HepG2 (cell line): ENCODE data around the gene CIROP. TPM values are rescaled to one million over a fixed set of nuclear protein-coding genes. Genes with fewer than 3 reads are reported as not detected.
A peak's percentile ranks its signal among the peaks of the same experiment; 100 is the strongest.

Experiments used
- CTCF ChIP-seq: sonication (generic); formaldehyde crosslinking; IDR thresholded peaks from 2 replicates; pipeline ENCODE4 v1.5.0; 2020; ENCODE audit warnings: mild to moderate bottlenecking, missing genetic modification reagents, moderate library complexity
- DPF2 ChIP-seq: sonication (generic); formaldehyde crosslinking; IDR thresholded peaks from 2 replicates; pipeline ENCODE4 v1.4.0; 2020; ENCODE audit warnings: mild to moderate bottlenecking, low read depth, missing genetic modification reagents, borderline replicate concordance
- EED ChIP-seq: sonication (generic); formaldehyde crosslinking; IDR thresholded peaks from 2 replicates; pipeline ENCODE4 v1.5.0; 2020; ENCODE audit warnings: mild to moderate bottlenecking, missing genetic modification reagents
- KLF9 ChIP-seq: IDR thresholded peaks from 2 replicates; pipeline ENCODE4 v1.6.1; 2016; ENCODE audit warnings: low read depth
- MIXL1 ChIP-seq: IDR thresholded peaks from 2 replicates; pipeline ENCODE4 v1.6.1; 2016
- NFIC ChIP-seq: IDR thresholded peaks from 2 replicates; pipeline ENCODE4 v1.6.1; 2012; ENCODE audit warnings: mild to moderate bottlenecking, low read length, inconsistent platforms
- PCBP1 ChIP-seq: fragments of 200-400 bp; formaldehyde crosslinking; IDR thresholded peaks from 2 replicates; pipeline ENCODE4 v1.6.1; 2017; ENCODE audit warnings: mild to moderate bottlenecking, low read depth, low read length, borderline replicate concordance
- PHF20 ChIP-seq: sonication (generic); formaldehyde crosslinking; IDR thresholded peaks from 2 replicates; pipeline ENCODE4 v1.5.0; 2020; ENCODE audit warnings: mild to moderate bottlenecking, missing genetic modification reagents
- RFXAP ChIP-seq: sonication (generic); formaldehyde crosslinking; IDR thresholded peaks from 2 replicates; pipeline ENCODE4 v1.4.0; 2020; ENCODE audit warnings: missing genetic modification reagents, borderline replicate concordance
- SIN3B ChIP-seq: fragments of 150-350 bp; IDR thresholded peaks from 2 replicates; pipeline ENCODE4 v1.6.1; 2014; ENCODE audit warnings: low read length
- SMAD3 ChIP-seq: sonication (generic); formaldehyde crosslinking; IDR thresholded peaks from 2 replicates; pipeline ENCODE4 v1.4.0; 2020; ENCODE audit warnings: missing genetic modification reagents
- SMAD9 ChIP-seq: sonication (generic); formaldehyde crosslinking; IDR thresholded peaks from 2 replicates; pipeline ENCODE4 v1.5.1; 2020; ENCODE audit warnings: mild to moderate bottlenecking, missing genetic modification reagents
- SP4 ChIP-seq: sonication (generic); formaldehyde crosslinking; IDR thresholded peaks from 2 replicates; pipeline ENCODE4 v1.8.1; 2023; ENCODE audit warnings: mild to moderate bottlenecking, missing genetic modification reagents
- ZNF235 ChIP-seq: sonication (generic); formaldehyde crosslinking; IDR thresholded peaks from 2 replicates; pipeline ENCODE4 v1.8.1; 2023; ENCODE audit warnings: mild to moderate bottlenecking, missing genetic modification reagents, borderline replicate concordance
- ZNF264 ChIP-seq: sonication (generic); formaldehyde crosslinking; IDR thresholded peaks from 2 replicates; pipeline ENCODE4 v1.4.0; 2020; ENCODE audit warnings: missing genetic modification reagents
- ZNF326 ChIP-seq: sonication (generic); formaldehyde crosslinking; IDR thresholded peaks from 2 replicates; pipeline ENCODE4 v1.4.0; 2020; ENCODE audit warnings: missing genetic modification reagents, borderline replicate concordance
- ZNF468 ChIP-seq: sonication (generic); formaldehyde crosslinking; IDR thresholded peaks from 2 replicates; pipeline ENCODE4 v1.8.0; 2022; ENCODE audit warnings: mild to moderate bottlenecking, moderate library complexity, missing genetic modification reagents
- ZNF800 ChIP-seq: sonication (generic); formaldehyde crosslinking; IDR thresholded peaks from 2 replicates; pipeline ENCODE4 v1.4.0; 2020; ENCODE audit warnings: missing genetic modification reagents
- polyA plus RNA-seq, 8 experiments: library from polyadenylated mRNA; depleted of rRNA in 3 of 8; stranded (reverse) in 7 of 8; unstranded in 1 of 8; fragments of >200 nt; fragmentation: Illumina TruSeq in 4 of 8; extraction: Trizol in 4 of 8; gene quantifications; 2 replicates each; pipeline versions ENCODE4 v1.2.1 to v1.2.3, GENCODE V29; 2011 to 2016; ENCODE audit warnings: low read depth in 4 of 8, missing spikeins in 1 of 8, mixed read lengths in 1 of 8; ENCODE audit not compliant: insufficient read depth in 1 of 8
- total RNA-seq, 5 experiments: library from RNA; depleted of rRNA; stranded (reverse); fragments of >200 nt; fragmentation: Illumina TruSeq; extraction: Trizol; gene quantifications; 2 replicates each; pipeline ENCODE4 v1.2.3, GENCODE V29; 2016; ENCODE audit warnings: low read depth in 1 of 5
- TF ChIP-seq, protein P1 (sequence below): sonication (generic); formaldehyde crosslinking; IDR thresholded peaks from 2 replicates; pipeline ENCODE4 v1.4.0; 2020; ENCODE audit warnings: missing genetic modification reagents
- TF ChIP-seq, protein P2 (sequence below): sonication (generic); formaldehyde crosslinking; IDR thresholded peaks from 2 replicates; pipeline ENCODE4 v1.4.0; 2020; ENCODE audit warnings: missing genetic modification reagents

CIROP gene
- total and polyA plus RNA-seq, 2 of the 13 experiments (the other 11 are each of a cell fraction or from before 2014, with no cell fraction given) = 0.07 TPM; not detected in 1

DNA sequence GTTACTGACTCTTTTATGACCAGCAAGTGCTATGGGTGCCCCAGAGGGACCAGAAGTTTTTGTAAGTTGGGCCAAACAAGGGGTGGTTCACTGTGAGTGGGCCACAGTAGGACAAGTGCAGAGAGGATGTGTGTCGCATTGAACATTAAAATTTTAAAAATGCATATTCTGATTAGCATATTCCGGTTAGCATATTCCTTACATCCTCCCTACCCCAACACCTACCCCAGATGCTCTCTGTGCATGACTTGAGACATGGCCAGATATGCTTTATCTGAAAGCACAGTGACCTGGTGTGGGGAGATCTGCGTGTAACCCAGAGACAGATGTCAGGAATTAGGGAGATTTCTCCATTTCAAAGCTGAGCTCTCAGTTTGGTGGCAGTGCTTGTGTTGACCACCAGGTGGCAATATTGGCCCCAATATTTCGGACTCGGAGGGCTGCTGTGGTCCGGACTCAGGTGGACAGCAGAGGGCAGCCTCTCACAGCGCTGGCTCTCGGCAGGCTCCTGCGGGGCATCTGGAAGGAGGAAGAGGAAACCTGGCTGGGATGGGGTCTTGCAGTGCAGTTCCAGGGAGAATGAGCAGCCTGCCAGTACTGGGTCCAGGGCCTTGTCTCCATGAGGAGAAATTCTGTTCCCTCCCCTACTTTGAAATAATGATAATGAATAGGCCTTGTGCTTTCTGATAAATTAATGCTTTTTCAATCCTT lies 15.9 kb upstream of the CIROP start (continued):
- TF ChIP-seq, protein P1, sequence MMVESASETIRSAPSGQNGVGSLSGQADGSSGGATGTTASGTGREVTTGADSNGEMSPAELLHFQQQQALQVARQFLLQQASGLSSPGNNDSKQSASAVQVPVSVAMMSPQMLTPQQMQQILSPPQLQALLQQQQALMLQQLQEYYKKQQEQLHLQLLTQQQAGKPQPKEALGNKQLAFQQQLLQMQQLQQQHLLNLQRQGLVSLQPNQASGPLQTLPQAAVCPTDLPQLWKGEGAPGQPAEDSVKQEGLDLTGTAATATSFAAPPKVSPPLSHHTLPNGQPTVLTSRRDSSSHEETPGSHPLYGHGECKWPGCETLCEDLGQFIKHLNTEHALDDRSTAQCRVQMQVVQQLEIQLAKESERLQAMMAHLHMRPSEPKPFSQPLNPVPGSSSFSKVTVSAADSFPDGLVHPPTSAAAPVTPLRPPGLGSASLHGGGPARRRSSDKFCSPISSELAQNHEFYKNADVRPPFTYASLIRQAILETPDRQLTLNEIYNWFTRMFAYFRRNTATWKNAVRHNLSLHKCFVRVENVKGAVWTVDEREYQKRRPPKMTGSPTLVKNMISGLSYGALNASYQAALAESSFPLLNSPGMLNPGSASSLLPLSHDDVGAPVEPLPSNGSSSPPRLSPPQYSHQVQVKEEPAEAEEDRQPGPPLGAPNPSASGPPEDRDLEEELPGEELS (CRISPR knock-in tag) = peak; percentile 60
- TF ChIP-seq EED (CRISPR knock-in tag) (peak; percentile 47; the same call in 1 of the 2 replicates), SIN3B (no peak; the same call in 1 of the 2 replicates), ZNF326 (no peak), KLF9 (no peak), ZNF468 (CRISPR knock-in tag) (no peak), ZNF800 (CRISPR knock-in tag) (peak; percentile 75; the same call in 1 of the 2 replicates), ZNF264 (CRISPR knock-in tag) (no peak), MIXL1 (CRISPR knock-in tag) (peak; percentile 92), DPF2 (CRISPR knock-in tag) (no peak), SP4 (peak; percentile 28; the same call in 1 of the 2 replicates), RFXAP (CRISPR knock-in tag) (peak; percentile 52; the same call in 1 of the 2 replicates), SMAD9 (CRISPR knock-in tag) (no peak), CTCF (peak; percentile 100), NFIC (no peak), PHF20 (CRISPR knock-in tag) (no peak), SMAD3 (CRISPR knock-in tag) (peak; percentile 97), ZNF235 (peak; percentile 49; the same call in 1 of the 2 replicates), PCBP1 (no peak)
- TF ChIP-seq, protein P2, sequence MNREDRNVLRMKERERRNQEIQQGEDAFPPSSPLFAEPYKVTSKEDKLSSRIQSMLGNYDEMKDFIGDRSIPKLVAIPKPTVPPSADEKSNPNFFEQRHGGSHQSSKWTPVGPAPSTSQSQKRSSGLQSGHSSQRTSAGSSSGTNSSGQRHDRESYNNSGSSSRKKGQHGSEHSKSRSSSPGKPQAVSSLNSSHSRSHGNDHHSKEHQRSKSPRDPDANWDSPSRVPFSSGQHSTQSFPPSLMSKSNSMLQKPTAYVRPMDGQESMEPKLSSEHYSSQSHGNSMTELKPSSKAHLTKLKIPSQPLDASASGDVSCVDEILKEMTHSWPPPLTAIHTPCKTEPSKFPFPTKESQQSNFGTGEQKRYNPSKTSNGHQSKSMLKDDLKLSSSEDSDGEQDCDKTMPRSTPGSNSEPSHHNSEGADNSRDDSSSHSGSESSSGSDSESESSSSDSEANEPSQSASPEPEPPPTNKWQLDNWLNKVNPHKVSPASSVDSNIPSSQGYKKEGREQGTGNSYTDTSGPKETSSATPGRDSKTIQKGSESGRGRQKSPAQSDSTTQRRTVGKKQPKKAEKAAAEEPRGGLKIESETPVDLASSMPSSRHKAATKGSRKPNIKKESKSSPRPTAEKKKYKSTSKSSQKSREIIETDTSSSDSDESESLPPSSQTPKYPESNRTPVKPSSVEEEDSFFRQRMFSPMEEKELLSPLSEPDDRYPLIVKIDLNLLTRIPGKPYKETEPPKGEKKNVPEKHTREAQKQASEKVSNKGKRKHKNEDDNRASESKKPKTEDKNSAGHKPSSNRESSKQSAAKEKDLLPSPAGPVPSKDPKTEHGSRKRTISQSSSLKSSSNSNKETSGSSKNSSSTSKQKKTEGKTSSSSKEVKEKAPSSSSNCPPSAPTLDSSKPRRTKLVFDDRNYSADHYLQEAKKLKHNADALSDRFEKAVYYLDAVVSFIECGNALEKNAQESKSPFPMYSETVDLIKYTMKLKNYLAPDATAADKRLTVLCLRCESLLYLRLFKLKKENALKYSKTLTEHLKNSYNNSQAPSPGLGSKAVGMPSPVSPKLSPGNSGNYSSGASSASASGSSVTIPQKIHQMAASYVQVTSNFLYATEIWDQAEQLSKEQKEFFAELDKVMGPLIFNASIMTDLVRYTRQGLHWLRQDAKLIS (CRISPR knock-in tag) = no peak
